Lung microvascular endothelial cell (primary cell): ENCODE measurements around the gene CHRNA7. TPM values are rescaled to one million over a fixed set of nuclear protein-coding genes. Genes with fewer than 3 reads are reported as not detected.
"Not testable (repeated sequence)": the region's sequence is repeated elsewhere in the genome, so short reads cannot be mapped to it uniquely, and the experiment has no call there.

Experiments
- DNase-seq, 2 donors: peaks; one replicate each; pipeline versions ENCODE4 v3.0.0 to v3.0.0-alpha.2; 2010; ENCODE audit warnings: low read depth in 2 of 2
- total RNA-seq: library from RNA; depleted of rRNA; stranded (reverse); fragments of >200 nt; gene quantifications from 2 replicates; pipeline ENCODE4 v1.2.1, GENCODE V29; 2014

Gene CHRNA7
- total RNA-seq, 1 donor from 2014 or later, result not detected

DNA sequence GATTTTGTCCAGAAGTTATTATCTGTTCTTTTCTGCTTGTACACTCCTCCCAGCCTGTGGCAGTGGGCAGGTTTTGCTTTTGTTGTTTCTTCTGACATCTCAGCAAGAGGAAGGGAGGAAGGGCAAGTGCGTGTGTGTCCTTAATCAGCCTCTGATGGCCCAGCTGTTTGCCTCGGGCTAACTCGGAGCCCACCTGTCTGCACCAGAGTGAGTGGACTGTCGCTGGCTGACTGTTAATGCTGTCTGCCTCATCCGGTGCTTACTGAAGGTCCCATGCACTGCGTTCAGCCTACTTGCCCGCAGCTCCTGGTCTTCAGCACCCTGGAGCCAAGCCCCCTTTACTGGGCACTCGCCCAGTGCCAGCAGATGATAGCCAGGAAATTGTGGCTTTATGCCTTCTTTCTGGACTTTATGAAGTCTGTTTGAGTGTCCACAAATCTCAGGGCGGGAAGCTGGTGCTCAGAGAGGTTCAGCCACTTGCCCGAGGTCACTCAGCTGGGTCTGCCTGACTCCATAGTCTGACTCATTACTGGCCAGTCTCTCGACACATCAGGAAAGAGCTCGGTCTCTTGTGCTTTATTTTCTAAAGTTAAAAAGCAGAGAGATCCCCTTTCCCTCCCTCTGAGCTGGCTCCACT is 89.5 kb downstream of the CHRNA7 start:
- no peak for DNase-seq

DNA sequence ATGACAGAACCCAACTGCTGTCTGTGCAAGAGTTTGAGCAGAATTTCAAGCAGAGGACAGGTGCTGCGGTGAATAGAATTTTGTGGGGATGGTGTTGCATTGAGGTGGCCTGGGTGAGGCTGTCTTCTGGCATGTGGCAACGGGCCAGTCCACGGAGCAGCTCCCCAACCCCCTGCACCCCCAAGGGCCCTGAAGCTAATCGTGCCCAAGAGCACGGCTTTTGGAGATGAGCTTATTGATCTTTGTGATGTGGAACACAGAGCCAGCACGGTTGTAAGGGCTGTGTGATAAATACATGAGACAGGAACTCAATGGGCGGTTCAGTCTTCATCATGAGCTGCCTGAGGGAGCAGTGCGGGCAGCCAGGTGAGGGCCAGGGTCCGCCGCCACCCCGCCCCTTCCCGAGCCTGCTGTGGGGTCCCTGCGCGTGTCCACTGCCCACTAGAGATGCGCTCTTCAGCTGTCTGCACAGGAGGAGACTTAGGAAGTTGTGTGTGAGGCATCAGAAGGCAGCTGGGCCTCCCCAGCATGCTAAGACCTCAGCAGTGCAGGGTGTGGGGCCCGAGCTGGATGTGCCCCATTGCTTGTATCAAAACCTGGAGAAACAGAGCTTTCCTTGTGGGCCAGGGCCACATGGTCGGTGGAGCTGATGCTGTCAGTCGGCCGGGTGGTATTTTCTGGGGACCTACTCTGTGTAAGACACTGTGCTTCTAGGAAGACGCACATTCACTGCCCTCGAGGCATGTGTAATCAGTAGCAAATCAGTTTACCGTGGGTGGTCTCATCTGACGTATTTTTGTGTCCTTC is 90.5 kb downstream of the CHRNA7 start:
- DNase-seq, result no peak

DNA sequence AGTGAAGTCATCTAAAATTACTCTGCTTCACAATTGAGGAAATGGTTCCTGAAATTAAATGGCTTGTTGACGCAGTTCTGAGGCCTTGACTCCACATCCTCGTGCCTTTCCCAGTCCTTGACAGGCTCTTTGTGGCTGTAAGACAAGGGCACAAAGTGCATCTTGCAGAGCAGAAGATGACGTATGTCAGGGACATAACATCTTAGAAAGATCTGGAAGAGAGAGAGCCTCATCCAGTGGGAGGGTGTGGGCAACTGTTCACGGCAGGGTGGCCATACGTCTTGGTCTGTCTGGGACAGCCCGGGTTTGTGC is 91.0 kb downstream of the CHRNA7 start:
- no peak for DNase-seq

DNA sequence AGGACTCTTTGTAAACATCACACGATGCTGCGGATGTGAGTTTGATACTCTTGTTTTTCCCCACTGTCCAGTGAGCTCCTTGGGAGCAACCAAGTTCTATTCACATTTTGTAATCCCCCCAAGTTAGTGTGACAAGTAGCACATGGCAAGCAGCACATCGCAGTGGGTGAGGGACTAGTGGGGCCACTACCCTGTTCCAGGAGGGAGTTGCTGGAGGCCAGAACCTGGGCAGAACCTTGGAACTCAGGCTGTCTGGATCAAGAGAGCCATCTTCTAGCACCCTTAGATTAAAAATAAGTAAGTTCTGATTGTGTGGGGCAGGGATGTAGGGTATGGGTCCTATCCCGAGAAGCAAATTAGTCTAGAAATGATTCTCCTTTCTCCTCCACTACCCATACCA is 91.7 kb downstream of the CHRNA7 start:
- no peak for DNase-seq

DNA sequence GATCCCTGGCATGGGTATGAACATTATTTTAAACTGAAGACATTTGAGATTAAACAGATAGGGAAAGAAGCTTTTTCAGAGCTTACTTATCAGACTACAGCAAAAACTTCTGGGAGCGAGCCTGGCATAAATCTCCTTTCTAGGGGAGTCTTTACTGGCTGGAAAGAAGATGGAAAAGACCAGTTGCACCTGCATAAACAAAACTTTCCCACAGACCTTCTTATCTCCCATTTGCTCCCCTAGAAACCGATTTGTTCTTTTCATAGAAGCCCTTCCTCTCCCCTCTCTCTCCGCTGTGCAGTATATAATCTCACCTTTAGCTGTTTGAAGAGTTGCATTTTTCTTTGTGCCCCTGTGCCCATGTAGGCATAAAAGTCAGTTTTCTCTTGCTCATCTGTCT is 93.2 kb downstream of the CHRNA7 start:
- no peak for DNase-seq

DNA sequence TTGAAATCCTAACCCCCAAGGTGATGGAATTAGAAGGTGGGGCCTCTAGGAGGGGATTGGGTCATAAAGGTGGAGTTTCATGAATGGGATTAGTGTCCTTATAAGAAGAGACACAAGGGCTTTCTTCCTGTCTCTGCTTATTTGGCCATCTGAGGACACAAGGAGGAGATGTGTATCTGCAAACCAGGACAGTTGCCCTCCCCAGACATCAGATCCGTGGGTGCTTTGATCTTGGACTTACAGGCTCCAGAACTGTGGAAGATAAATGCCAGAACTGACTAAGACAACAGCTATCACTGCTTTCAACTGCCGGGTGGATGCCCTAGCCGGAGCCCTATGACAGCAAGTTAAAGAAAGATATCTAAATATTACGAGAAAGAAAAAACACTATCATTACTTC is 94.4 kb downstream of the CHRNA7 start:
- DNase-seq, result no peak

DNA sequence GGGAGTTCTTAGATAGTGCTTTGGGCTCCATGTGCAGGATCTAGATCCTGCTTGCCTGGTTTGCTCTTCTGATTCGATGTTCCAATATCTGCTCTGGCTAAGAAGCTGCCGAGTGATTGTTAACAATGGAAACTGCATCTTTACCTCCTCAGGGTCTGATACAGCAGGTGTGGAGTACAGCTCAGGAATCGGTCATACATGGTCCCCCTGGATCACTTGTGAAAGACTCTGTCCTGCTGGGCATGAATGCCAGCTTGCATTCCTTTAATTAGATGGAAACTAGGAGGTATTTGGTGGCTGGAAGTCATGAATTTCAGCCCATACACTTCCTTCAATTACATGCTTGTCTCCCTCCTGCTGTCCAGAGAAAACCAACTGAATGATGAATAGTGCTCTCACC is 95.3 kb downstream of the CHRNA7 start:
- DNase-seq, result no peak

DNA sequence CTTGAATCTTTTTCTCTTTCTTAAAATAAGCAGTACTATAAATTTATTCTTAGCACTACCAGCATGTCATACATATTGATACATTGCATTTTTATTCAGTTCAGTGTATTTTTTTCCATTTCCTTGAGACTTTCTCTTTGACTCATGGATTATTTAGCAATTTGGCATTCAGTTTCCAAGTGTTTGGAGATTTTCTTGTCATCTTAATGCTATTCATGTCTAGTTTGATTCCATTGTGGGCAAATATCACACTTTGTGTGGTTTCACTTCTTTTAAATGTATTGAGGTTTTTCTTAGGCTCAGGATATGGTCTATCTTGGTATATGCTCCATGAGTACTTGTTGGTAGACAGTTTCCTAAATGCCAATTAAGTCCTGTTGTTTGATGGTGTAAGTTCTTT is 99.5 kb downstream of the CHRNA7 start:
- DNase-seq, result no peak

DNA sequence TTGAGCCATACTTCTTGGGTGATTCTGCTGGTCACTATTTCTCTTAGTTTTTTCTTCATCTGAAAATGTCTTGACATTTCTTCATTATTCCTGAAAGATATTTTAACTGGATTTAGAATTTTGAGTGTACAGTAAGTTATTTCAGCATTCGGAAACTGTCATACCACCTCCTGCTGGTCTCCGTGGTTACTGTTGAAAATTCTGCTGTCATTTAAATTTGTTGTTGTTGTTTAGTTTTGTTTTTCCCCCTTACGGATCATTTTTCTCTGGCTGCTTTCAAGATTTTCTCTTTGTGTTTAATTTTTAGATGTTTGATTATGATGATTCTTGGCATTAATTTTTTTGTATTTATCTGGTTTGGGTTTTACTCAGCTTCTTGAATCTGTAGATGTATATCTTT is 100.5 kb downstream of the CHRNA7 start:
- no peak for DNase-seq

DNA sequence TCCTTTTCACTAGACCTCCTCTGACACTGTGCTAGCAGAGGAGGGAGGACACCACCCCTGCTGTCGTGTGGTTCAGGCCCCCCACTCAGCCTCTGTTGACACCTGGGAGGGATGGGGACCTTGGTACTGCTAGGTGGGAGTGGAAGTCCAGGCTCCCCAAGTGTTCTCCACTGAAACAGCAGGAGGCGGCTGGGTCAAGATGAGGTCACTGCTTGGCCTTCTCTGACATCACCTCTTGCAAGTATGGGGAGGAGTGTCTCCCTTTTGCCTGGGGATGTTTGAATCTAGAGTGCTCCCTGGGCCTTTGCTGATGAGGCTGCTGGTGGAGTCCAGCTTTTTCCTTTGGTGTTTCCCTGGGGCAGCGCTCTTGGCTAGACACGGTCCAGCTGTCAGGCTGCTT is 101.5 kb downstream of the CHRNA7 start:
- DNase-seq, result no peak

DNA sequence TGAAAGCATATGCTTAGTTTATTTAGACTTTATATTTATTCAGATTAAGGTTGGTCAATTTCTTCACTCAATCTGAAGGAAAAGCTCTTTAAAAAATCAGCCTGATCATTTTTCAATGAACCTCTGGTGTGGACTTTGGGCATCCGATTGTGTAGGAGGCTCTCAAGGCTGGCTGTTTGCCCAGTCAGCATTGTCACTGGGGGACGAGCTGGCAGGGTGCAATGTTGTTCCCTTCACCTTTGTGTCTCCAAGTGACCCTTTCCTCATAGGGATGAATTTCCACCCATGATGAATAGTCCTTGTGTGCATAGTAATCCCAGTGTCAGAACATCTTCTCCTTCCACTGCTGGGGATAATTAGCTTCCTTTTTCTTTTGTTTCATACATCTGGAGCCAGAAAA is 102.5 kb downstream of the CHRNA7 start:
- no peak for DNase-seq

DNA sequence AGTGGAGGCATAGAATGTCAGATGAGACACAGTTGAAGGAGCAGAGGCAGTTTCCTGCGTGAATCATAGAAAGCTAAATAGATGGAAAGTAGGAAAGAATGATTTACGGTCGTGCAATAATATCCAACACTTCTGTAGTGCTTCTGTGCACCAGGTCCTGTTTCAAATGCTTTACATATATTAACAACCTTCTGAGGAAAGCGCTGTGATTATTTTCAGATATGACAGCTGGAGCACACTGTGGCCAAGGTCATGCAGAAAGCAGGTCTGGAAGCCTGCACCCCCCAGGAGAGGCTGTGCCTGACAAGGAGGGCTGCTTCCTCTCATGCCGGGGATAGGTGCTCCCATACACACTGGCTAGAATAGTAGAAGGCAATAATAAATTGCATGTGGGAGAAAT is 104.5 kb downstream of the CHRNA7 start:
- DNase-seq, result no peak

DNA sequence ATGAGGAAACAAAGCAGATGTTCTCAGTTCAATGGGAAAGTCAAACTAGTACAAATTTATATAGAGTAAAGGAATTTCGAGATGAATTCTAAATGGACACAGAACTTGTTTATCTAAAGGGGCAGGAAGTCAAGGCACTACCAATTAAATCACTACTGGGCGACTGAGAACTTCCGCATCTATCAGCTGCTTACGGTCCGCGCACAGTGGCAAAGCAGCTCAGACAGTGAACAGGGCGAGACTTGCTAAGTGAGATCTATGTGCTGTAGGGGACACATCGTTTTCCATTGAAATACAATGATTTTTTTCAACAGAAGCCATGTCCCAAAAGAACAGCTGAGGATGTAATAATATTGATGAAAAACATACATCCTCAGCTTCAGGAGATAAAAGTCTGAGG is 105.0 kb downstream of the CHRNA7 start:
- DNase-seq, result no peak

DNA sequence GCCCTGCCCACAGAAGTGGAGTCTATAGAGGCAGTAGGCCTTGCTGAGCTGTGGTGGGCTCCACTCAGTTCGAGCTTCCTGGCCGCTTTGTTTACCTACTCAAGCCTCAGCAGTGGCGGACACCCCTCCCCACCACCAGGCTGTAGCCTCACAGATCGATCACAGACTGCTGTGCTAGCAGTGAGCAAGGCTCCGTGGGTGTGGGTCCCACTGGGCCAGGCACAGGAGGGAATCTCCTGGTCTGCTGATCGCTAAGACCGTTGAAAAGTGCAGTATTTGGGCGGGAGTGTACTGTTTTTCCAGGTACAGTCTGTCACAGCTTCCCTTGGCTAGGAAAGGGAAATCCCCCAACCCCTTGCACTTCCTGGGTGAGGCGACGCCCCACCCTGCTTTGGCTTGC is 115.2 kb downstream of the CHRNA7 start:
- DNase-seq, result not testable (repeated sequence)

DNA sequence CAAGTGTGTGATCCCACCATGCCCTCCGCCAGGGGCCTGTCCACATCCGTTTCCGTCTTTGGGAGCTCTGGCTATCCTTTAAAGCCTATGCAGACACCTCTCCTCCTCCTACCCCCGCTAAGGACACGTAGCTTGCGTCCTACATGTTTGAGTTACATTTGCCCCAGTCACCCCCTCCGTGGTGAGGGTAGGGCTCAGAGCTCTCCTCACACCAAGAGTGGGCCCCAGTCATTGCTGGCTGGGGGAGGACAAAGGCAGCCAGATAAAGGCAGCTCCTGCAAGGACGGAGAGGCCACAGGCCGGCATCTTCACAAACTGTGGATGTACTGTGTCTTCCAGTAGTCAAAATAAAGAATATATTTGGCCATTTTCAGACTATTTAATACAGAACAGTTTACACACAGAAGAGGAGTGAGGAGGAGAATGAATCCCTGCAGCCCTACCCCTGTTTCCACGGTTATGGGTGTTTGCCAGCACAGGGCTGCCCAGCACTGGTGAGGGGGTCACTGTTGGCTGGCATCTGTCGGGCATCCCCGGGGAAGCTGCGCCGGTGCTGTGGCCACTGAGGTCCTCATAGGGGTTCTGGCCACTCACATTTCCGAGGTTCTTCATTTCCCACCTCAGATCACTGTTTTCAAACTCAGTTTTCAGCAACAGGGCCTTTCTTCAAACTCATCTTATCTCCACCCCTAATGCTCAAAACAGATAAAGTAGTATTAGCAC is 118.7 kb downstream of the CHRNA7 start:
- no peak for DNase-seq

DNA sequence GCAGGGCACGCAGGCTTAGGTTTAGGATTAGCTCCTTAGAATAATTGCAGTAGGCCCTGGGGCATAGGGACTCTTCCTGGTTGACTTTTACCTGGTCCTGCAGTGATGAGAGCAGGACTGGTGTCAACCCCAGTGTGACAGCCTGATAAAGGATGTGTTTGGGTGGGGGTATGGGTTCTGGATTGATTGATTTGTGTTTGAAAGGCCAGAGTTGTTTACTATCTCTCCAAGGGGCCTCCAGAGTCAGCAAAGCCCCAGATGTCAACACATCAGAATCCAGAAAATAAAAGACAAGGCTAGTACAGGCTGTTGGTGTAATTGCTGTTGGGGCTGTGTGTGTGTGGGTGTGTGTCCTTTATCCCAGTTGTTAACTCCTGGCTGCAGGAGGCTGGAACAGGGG is 122.3 kb downstream of the CHRNA7 start:
- DNase-seq, result no peak

DNA sequence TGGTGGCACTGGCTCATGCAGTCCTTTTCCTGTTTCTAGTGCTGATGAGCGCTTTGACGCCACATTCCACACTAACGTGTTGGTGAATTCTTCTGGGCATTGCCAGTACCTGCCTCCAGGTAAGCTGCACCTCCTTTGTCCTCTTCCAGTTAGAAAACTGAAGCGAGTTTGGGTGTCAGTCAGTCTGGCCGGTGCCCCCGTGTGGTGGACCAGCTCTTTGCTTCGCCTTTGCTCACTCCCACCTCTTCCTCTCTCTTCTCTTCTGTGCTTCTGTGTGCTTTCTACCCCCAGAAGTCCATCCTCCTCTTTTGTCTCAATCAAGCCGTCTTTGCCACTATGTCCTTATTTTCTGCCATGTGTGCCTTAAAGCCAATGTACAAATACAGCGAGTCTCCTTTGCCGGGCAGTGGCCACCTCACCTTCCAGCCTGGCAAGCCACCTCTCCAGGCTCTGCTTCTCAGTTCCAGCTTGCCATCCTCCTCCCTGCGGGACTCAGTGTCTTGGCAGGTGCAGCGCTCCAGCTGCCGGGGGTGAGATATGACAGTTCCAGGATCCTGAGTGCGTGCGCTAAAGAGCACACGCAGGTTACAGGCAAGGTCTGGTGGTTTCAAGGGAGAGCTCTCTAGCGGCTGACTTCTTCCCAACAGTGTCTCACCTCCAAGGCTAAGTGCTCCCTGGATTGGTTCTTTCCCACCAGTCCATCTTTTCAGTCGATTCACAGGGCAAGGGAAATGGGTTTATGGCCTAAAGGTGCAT is 123.7 kb downstream of the CHRNA7 start:
- DNase-seq, result not testable (repeated sequence)

DNA sequence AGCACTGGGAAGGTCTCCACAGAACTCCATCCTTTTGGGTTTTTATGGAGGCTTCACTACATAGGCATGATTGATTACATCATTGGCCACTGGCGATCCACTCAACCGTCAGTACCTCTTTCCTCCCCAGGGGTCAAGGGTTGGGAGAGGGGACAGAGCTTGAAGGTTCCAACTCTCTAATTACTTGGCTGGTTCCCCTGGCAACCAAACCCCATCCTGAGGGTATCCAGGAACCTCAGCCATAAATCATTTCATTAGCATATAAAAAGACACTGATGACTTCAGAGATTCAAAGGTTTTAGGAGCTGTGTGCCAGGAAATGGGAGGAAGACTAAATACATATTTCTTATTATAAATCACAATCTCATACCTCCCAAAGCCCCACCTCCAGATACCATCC is 131.8 kb downstream of the CHRNA7 start:
- DNase-seq, result not testable (repeated sequence)

DNA sequence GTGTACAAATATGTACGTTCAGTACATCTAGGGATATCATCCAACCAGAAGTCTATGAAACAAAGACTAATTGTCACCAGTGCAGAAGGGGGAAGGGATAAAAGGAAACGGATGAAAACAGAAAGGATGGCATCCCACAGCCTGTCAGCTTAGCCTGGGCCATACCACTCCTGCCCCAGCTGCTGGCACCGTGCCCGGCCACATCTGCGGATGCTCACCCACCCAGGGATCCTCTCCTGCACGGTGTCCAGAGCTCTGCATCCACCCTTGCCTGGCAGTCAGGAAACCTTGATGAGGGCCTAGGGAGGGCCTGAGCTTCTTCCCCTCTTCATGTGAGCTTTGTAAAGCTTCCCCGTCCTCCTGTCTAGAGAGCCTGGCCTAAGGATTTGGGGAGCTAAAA is 133.8 kb downstream of the CHRNA7 start:
- DNase-seq, result not testable (repeated sequence)

DNA sequence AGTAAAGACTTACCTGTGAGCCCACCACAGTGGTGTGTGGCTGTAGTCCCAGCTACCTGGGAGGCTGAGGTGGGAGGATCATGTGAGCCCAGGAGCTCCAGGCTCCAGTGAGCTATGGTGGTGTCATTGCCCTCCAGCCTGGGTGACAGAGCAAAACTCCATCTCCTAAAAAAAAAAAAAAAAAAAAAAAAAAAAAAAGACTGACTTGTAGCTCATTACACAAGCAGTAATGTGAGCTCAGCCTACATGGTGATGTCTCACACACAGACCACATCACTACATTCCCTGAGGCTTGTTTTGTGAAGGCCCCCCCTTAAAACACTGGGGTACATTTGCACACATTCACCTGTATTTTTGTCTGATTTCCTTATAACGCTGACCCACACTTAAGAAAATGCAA is 134.4 kb downstream of the CHRNA7 start:
- DNase-seq, result not testable (repeated sequence)

DNA sequence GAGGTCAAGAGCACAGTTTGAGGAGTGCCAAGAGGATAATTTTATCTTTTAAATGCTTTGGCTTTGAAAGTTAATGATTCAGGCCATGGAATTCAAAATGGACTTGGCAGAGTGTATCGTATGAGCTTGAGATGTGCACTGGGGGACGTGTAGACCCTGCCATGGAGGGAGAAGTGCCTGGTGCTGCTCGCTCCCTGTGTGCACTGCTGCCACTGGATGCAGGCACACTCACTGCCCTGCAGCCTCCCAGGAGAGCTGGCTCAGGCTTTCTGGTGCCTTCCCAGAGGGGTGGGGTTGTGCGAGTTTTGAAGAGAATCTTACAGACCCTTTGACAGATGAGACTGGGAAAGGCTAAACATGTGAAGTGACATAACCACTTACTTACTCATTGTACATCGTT is 135.5 kb downstream of the CHRNA7 start:
- DNase-seq, result not testable (repeated sequence)

DNA sequence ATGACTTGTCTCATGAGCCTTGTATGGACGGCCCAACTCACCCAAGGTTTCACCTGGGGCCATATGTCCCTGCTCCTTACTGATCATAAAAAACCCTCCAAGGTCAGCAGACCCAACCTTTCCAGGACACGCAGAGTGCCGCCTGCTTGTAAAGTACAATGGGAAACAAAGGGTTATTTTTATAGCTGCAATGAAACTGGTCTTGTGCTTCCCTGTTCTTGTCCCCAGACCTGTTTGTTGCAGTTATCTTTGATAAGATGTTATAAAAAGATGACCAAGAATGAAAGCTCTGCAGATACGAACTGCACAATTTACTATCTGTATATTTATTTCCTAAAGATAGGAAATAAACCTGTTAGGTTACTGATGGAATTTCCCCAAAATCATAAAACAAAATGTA is 136.0 kb downstream of the CHRNA7 start:
- not testable (repeated sequence) for DNase-seq
